Ascending aorta (tissue), 2 donors: ENCODE results near the gene JDP2. TPM values are rescaled to one million over a fixed set of nuclear protein-coding genes. Genes with fewer than 3 reads are reported as not detected.
"Not testable (repeated sequence)": the region's sequence is repeated elsewhere in the genome, so short reads cannot be mapped to it uniquely, and the experiment has no call there.

Experiments
- DNase-seq, 2 donors: peaks; one replicate each; pipeline ENCODE4 v3.0.0-alpha.2; 2019; ENCODE audit warnings: low spot score in 2 of 2
- H3K27ac ChIP-seq, 2 donors: fragments of 200-600 bp; sonication (generic); one replicate each; pipeline ENCODE4 v1.5.1; 2016 to 2017; ENCODE audit warnings: mild to moderate bottlenecking in 1 of 2
- H3K27me3 ChIP-seq: fragments of 200-600 bp; sonication (generic); one replicate; pipeline ENCODE4 v1.5.1; 2017
- H3K36me3 ChIP-seq, 2 donors: fragments of 200-600 bp; sonication (generic); one replicate each; pipeline ENCODE4 v1.5.1; 2016
- H3K4me1 ChIP-seq, 2 donors: fragments of 200-600 bp; sonication (generic); one replicate each; pipeline ENCODE4 v1.5.1; 2016 to 2017; ENCODE audit warnings: mild to moderate bottlenecking in 1 of 2
- H3K4me3 ChIP-seq, 2 donors: fragments of 200-600 bp; sonication (generic); one replicate each; pipeline ENCODE4 v1.5.1; 2016 to 2017; ENCODE audit warnings: mild to moderate bottlenecking in 1 of 2
- H3K9me3 ChIP-seq, 2 donors: fragments of 200-600 bp; sonication (generic); one replicate each; pipeline ENCODE4 v1.5.1; 2016
- CTCF ChIP-seq, 3 experiments: fragments of 200-600 bp in 2 of 3; fragments of 450-650 bp in 1 of 3; sonication (generic) in 2 of 3; IDR thresholded peaks; one replicate each; pipeline ENCODE4 v1.5.1; 2016 to 2019; ENCODE audit warnings: antibody characterized with exemption in 3 of 3, mild to moderate bottlenecking in 1 of 3, moderate library complexity in 1 of 3
- intact Hi-C: fragments of 100-400 bp; cut with DNase I; formaldehyde crosslinking; loops from one replicate; pipeline ENCODE4 v1.15.1; 2023
- total RNA-seq: library from RNA; depleted of rRNA; stranded (reverse); fragments of >200 nt; gene quantifications from one replicate; pipeline ENCODE4 v1.1.0, GENCODE V29; 2016

Gene JDP2, protein sequence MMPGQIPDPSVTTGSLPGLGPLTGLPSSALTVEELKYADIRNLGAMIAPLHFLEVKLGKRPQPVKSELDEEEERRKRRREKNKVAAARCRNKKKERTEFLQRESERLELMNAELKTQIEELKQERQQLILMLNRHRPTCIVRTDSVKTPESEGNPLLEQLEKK
- 213 TPM for total RNA-seq

GRCh38 chr14:75427482-75428229, at the start of gene JDP2:
Gene JDP2, plus strand, starts transcription at chr14:75428022. Its CDS starts 9,899 bp downstream, at chr14:75437921.
- peak; percentile 64 to 95 for DNase-seq
- peak within 1 kb of the TSS; percentile 78 to 84 for H3K27ac ChIP-seq
- peak within 1 kb of the TSS; percentile 87 to 90 for H3K4me3 ChIP-seq
- peak in 2 of 3 experiments; percentile 29 to 30 for TF ChIP-seq CTCF (IDR thresholded peaks at IDR 0.05)
- intact Hi-C loops: loop anchor here (1.0 to 10.0 kb wide), 6 partner anchors 27 to 250 kb away; partner anchors contain the start of gene TMED10
- H3K36me3 ChIP-seq: peaks cover 0 to 9% of the 10 kb centered on the region in 2 donors
- H3K4me1 ChIP-seq: peaks cover 17 to 30% of the 10 kb centered on the region in 2 donors
- no peaks in the 10 kb centered on the region for H3K27me3 ChIP-seq
- H3K9me3 ChIP-seq: no peaks in the 10 kb centered on the region

DNA sequence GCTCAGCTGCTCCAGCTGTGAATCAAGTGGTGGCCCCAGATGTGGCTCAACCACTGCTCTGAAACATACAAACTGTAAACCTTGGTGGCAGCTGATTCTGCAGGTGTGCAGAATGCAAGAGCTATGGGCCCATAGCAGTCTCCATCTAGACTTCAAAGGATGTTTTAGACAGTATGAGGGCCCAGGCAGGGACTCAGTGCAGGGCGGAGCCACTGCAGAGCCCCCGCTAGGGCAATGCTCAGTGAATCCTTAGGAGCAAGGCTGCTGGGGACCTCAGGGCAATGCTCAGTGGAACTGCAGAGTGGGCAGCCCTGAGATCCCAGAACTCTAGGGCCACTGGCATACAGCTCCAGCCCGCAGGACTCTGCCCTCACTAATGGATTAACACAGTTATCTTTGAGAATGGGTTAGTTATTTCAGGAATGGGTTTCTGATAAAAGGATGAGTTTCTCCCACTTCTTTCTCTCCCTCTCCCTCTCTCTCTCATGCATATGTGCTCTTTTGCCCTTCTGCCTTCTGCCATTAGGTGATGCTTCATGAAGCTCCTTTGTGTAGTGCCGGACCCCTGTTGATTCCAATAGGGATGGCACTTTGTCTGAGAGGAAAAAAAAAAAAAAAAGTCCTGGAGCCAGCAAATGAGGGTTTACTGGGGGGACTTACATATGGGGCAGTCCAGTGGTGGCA, 48.4 kb upstream of the JDP2 start:
- no peak for TF ChIP-seq CTCF (IDR thresholded peaks at IDR 0.05)
- no peak for DNase-seq
- no peaks in the 10 kb centered on the region for H3K27me3 ChIP-seq
- no peak overlapping the region for H3K27ac ChIP-seq
- peaks cover 0 to 6% of the 10 kb centered on the region in 2 donors for H3K4me1 ChIP-seq
- H3K9me3 ChIP-seq: no peaks in the 10 kb centered on the region
- H3K36me3 ChIP-seq: no peaks in the 10 kb centered on the region
- no peak overlapping the region for H3K4me3 ChIP-seq
- intact Hi-C loops: no loop called here

DNA sequence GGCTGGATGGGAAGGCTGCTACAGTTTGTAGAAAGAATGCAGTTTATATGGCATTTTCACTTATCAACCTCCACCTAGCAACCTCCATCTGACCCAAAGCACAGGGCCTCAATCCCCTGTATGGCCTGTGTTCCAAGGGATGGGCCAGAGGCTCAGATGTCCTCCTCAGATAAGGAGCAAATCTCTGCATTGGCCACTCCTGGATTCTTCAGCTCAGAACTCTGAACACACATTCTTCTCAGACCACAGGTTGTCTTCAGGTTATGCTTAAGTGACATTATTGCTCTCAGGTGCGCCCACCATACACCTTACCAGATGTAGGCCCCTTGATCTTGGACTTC, 47.9 kb upstream of the JDP2 start:
- H3K4me1 ChIP-seq: peaks cover 0 to 6% of the 10 kb centered on the region in 2 donors
- no peaks in the 10 kb centered on the region for H3K27me3 ChIP-seq
- no peak overlapping the region for H3K27ac ChIP-seq
- H3K9me3 ChIP-seq: no peaks in the 10 kb centered on the region
- DNase-seq: no peak
- H3K36me3 ChIP-seq: no peaks in the 10 kb centered on the region
- H3K4me3 ChIP-seq: no peak overlapping the region
- intact Hi-C loops: no loop called here
- TF ChIP-seq CTCF (IDR thresholded peaks at IDR 0.05): no peak

DNA sequence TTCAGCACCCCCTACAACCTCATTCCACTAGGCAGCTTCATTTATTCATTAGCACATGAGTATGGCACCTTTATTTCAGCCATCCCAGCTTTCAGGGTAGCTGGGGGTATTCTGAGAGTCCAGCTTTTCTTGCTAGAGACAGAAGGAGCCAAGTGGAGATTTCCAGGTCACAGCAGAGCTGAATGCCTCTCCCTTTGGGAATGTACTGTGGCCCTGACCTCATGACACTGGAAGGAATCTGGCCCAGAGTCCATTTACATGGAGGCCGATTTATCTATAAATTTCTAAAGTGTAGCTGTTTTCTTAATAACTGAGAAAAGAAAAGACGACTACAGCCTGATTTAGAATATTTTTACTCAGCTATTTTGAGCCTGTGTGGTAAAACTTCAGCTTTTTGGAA, 47.2 kb upstream of the JDP2 start:
- no peaks in the 10 kb centered on the region for H3K9me3 ChIP-seq
- H3K27me3 ChIP-seq: no peaks in the 10 kb centered on the region
- H3K4me3 ChIP-seq: no peak overlapping the region
- TF ChIP-seq CTCF (IDR thresholded peaks at IDR 0.05): no peak
- H3K36me3 ChIP-seq: no peaks in the 10 kb centered on the region
- H3K4me1 ChIP-seq: peaks cover 0 to 6% of the 10 kb centered on the region in 2 donors
- no peak for DNase-seq
- peak overlapping the region; percentile 6 to 40 for H3K27ac ChIP-seq
- intact Hi-C loops: no loop called here

- Histone ChIP-seq H3K9me3 (no peaks in the 10 kb centered on the region), H3K36me3 (no peaks in the 10 kb centered on the region), H3K4me1 (peaks cover 0 to 6% of the 10 kb centered on the region in 2 donors), H3K27ac (no peak overlapping the region), H3K4me3 (no peak overlapping the region), H3K27me3 (no peaks in the 10 kb centered on the region)
- intact Hi-C loops: no loop called here
- DNase-seq: no peak
- no peak for TF ChIP-seq CTCF (IDR thresholded peaks at IDR 0.05)
Observed at GRCh38 chr14:75381642-75382041, 46.2 kb upstream of the JDP2 start.

- H3K36me3 ChIP-seq, H3K4me1 ChIP-seq, H3K27me3 ChIP-seq, intact Hi-C loops, H3K9me3 ChIP-seq, DNase-seq, H3K4me3 ChIP-seq, H3K27ac ChIP-seq: not testable (repeated sequence)
Observed at GRCh38 chr14:75383219-75383618, 44.6 kb upstream of the JDP2 start.
